Measurements from ENCODE around the gene LFNG.
"Not testable (repeated sequence)": the region's sequence is repeated elsewhere in the genome, so short reads cannot be mapped to it uniquely, and the experiment has no call there.

The LFNG gene

DNA sequence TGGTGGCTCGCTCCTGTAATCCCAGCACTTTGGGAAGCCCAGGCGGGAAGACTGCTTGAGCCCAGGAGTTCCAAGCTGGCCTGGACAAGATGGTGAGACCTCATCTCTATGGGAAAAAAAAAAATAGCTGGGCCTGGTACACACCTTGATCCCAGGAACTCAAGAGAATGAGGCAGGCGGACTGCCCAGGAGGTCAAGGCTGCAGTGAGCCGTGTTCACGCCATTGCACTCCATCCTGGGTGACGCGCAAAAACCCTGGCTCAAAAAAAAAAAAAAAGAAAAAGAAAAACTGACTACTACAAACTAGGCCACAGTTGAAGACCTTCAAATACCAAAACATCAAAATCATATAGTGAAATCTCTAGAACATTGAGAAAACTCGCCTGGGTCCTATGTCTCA is 31.8 kb downstream of the LFNG start:
- no peak for DNase-seq

DNA sequence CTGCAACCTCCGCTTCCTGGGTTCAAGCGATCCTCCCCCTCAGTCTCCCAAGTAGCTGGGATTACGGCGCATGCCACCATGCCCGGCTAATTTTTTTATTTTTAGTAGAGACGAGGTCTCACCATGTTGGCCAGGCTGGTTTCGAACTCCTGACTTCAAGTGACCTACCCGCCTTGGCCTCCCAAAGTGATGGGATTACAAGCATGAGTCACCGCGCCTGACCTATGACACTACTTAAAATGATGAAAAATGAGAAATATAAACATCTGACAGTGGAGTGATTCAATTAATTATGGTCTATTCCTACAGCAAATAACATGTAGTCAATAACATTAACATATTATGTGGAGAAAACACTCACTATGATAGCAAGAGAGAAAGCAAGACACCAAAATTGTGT is 33.5 kb downstream of the LFNG start:
- DNase-seq: no peak

DNA sequence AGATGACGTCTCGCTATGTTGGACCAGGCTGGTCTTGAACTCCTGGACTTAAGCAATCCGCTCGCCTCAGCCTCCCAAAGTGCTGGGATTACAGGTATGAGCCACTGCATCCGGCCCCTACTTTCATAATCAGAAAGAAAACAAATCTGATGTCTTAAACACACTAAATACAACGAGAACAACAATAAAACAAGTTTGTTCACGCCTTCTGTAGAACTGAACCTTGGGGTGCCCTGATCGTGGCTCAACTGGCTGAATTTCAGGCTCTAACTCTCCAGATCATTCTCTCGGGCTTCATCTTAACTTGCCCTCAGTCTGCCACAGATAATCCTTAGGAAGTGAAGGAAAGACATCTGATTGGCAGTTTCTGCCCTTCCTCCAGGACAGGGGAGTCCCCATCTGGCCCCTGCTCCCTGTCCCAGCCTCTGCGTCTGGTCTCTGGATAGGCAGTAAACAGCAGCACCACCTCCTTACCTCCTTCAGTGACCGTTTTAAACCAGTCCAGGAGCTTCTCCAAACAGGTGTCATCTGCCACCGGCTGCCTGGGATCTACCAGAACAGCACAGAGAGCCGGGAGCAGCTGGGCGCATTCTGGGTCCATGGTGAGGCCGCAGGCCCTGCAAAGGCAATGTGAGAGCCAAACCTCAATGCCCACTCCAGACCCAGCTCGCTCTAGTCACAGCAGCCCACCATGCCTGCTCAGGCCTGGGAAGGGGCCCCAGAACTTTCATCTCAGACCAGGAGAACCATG is 34.4 kb downstream of the LFNG start:
- DNase-seq: no peak

DNA sequence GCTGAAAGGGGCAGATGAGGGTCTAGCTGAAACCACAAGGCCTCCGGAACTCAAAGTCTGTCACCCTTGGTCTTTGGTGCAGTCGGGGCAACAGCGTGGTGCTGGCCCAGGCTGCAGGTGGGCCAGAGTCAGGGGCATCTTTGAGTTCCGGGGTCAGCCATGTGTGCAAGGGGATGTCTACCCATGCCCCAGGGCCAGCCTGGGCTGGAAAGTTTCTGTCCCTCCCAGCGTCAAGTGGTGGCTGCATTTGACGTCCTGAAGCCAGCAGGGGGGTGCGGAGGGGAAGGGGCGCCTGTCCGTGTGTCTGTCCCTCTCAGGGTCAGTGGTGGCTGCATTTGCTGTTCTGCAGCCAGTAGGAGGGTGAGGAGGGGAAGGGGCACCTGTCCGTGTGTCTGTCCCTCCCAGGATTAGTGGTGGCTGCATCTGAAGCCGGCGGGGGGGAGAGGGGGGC is 35.1 kb downstream of the LFNG start:
- DNase-seq: no peak

DNA sequence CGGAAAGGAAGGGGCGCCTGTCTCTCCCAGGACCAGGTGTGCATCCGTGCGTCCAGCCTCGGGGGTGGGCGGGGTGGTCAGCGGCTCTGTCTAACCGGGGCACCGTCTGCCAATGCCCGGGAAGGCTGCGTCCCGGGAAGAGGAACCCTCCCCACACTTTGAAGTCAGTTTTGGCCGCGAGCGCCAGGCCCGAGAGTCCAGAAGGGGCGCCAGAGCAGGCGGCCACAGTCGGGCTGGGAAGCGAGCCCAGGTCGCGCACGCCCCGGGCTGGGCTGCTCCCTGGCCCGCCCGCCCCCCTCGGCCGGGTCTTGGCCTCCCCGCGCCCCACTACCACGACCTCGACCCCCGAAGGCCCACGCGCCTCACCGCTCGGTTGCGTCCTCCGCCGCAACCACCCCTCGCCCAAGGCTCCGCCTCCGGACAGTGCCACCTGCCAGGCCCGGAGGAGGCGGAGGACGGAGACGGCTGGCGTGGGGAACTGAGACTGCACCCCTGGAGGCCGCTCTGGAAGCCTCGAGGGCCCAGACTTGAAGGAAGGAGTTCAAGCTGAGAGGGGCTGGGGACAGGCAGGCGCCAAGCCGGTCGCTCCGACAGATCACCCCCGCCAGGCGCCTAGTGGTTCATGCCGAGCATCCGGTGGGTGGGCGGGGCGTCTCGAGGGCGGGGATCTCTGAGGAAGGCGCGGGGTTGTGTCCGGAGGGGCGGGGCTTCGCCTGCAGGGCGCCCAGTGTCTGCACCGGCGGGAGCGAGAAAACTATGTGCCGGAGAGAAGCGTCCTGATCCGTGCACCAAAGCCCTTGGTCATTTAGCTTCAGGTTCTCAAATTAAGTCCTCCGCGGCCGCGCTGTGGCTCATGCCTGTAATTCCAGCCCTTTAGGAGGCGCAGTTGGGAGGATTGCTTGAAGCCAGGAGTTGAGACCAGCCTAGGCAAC is 35.8 kb downstream of the LFNG start, which contains the start of gene BRAT1:
TSS of gene BRAT1 (minus strand) at position 404 of the 932 bp plus-strand sequence. CDS start 1,093 bp downstream, outside the sequence.
- DNase-seq: peak; percentile 78

DNA sequence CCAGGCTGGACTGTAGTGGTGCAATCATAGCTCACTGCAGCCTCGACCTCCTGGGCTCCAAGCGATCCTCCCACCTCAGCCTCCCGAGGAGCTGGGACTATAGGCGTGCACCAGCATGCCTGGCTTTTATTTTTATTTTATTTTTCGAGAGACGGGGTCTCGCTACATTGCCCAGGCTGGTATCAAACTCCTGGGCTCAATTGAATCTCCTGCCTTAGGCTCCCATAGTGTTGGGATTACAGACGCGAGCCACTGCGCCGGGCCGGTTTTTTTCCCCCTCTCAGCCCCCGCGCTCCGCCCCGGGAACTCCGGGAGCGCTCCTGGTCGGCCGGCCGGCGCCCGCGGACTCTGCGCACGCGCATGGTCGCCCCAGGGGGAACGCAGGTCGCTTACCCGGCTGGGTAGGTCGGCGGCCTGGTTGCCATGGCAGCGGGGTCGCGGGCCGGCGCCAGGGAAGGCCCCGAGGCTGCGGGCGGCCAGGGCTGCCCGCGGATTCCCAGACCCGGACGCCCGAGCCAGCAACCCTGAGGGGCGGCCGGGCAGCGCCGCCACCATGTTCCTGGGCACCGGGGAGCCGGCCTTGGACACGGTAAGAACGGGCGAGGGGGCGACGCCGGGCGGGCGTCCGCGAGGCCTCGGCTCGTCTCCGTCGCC is 39.2 kb downstream of the LFNG start, which contains the start of gene IQCE:
TSS of gene IQCE (plus strand) at position 351 of the 654 bp plus-strand sequence. CDS start at position 554, 203 bp downstream.
- DNase-seq: peak; percentile 42

DNA sequence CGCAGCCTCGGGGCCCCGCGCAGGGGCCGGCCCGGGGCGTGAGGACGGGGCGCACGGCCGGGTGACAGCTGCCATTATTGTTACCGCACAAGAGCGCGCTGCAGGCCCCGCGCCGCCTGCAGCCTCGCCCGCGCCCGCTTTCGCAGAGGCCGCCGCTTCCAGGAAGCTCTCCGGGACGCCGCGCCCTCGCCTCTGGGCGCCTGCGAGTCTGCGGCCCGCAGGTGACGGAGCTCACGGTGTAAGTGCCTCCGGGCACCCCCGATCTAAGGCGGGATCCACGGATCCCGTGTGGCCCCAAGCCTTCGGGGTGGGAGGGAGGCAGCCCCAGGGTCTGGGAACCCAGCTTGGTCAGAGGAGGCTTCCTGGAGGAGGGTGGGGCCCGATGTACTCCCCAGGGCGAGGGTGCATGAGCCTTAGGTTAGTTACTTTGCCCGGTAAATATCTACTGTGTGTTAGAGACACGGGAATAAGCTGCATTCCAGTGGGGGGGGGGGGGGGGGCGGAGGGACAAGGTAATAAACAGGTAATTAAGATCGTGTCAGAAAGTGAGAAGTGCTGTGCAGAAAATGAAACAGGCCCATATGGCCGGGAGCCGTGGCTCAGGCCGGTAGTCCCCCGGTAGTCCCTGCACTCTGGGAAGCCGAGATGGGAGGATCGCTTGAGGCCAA is 39.8 kb downstream of the LFNG start:
- no peak for DNase-seq

DNA sequence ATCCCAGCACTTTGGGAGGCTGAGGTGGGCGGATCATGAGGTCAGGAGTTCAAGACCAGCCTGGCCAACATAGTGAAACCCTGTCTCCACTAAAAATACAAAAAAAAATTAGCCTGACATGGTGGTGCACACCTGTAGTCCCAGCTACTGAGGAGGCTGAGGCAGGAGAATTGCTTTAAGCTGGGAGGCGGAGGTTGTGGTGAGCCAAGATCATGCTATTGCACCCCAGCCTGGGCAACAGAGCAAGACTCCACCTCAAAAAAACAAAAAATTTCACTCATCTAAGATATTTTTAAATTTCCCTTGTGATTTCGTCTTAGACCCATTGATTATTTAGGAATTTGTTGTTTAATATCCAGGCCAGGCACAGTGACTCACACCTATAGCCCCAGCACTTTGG is 44.4 kb downstream of the LFNG start:
- not testable (repeated sequence) for DNase-seq

DNA sequence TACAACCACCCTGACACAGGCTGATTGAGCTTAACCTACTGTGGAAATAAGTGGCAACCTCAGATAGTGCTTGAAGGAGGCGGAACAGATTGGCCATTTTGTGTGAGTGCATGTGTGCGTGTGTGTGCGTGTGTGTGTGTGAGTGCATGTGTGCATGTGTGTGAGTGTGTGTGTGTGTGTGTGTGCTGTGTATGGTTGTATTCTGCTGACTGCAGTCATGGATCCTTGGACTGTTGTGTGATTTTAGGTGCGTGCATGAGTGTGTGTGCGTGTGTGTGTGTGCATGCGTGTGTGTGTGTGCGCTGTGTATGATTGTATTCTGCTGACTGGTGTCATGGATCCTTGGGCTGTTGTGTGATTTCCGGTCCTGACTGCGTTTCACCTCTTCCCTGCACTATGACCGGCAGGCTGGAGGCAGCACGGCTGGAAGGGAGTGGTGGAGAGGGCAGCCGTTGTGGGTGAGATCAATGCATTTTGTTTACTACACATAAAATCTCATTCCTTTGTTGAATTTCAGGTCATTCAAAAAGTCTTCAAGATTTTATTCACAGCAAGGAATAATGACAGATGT is 45.5 kb downstream of the LFNG start:
- DNase-seq: no peak

DNA sequence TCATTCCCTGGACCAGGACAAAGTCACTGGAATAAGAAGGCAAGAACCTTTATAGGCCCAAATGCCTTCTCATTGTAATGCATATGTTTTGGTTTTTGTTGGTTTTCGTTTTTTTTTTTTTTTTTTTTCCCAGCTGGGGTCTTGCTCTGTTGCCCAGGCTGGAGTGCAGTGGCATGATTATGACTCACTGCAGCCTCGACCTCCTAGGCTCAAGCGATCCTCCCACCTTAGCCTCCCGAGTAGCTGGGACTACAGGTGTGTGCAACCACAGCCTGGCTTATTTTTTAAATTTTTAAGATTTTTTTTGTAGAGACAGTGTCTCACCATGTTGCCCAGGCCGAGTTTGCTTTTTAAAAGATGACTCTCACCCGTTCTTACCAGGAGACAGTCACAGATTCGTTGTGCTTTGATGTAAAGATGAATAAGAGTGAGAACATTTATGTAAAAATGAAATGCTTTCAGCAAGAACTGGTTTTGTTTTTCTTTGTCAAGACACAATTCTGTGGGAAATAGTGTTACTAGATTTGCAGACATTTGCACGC is 46.8 kb downstream of the LFNG start:
- DNase-seq: no peak

DNA sequence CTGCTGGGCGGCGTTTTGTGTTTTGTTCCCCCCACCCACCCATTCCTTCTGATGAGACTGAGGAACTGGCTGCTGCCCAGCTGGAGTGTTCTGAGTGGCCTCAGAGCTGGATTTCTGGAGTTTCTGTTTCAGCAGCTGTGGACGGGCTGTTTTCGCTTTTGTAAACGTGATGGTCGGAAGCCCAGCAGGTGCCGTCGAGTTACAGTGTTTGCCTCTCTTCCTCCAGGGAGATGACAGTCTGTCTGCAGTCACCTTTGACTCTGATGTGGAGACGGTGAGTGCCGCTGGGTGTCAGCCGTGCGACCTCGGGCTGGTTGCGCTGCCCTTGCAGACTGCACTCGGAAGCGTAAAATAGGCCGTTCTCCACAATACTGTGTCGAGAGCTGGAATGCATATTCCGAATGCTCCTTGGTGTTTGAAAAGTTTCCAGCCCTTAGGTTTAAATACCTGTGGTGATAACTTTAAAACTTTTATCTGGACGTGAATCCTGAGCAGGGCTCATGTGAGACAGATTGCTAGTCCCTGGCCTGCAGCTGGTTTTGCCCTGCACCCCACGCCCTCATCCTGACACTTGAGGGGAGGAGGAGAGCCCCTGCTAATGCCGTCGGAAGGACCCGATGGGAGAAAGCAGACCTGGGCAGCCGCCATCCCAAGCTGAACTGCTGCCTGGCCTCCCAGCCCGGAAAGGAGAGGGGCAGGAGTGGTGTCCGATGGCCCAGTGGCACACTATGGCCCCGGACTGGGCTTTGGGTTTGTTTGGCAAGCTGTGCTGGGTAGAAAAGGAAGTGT is 47.5 kb downstream of the LFNG start:
- no peak for DNase-seq

DNA sequence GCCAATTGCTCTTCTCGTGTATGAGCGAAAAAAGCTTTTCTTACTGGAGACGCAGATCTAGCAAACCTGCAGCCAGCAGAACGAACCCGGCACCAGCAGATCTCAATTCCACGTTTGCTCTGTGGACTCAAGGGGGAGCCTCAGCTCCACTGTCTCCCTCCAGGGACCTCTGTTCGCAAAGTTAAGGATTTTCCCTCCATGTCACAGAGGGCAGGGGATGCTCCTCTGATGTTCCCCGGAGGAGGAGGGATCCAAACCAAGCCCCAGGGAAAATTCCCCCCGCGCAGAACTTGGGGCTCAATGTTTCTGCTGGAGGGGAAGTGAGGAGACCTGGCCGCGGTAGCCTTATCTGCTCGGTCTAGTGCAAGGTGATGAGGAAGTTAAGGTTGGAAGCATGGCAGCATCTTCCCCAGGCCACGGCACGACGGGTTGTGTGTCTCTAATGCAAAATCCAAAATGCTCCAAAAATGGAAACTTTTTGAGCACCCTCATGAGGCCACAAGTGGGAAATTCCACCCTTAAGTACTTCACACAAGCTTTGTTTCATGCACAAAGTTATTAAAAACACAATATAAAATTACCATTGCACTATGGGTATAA is 48.2 kb downstream of the LFNG start:
- peak; percentile 53 for DNase-seq

DNA sequence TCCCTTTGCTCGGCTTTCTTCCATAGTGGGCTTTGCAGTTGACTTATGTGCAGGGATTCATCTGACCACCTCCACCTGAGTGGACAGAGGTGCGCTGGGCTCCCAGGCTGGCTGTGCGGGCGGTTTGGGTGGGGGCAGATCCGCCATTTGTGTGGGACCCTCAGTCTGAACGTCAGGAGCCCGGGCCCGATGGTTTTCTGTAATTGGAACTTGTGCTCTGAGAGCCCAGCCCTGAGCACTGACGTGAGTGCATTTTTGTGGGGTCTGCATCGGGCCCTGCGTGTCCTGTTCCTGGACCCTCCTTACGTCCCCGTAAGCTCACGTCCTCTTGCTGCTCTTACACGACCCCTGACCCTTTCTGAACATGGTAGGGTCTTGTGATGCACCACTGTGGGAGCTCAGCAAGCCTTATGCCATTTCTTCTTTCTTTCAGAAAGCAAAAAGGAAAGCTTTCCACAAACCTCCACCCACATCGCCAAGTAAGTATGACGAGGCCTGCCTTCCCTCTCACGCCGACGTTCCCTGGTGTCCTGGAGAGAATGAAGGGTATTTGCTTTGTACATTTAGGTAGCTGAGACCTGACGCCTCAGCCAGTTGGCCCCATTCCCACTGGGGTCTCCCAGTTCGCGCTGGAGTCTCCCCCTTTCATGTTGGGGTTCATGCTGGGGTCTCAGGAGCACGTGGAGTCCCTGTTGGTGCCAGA is 49.1 kb downstream of the LFNG start:
- DNase-seq: no peak

DNA sequence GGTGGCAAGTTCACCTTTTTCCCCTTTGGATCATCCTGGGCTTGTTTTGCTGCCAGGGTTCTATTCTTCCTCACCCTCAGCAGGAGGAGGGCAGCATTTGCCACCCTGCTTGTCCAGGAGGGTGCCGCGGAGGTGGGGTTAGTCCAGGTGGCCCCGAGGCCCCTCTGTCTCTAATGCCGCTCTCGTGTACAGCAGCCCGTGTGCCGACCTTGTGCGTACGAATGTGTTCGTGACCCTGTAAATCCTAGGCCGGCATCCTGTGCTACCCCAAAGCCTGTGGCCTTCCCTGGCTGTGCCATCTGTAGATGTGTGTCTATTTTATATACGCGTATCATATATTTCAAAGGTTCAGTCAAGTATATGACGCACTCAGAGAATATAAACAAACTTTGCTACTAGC is 49.8 kb downstream of the LFNG start:
- DNase-seq: no peak

DNA sequence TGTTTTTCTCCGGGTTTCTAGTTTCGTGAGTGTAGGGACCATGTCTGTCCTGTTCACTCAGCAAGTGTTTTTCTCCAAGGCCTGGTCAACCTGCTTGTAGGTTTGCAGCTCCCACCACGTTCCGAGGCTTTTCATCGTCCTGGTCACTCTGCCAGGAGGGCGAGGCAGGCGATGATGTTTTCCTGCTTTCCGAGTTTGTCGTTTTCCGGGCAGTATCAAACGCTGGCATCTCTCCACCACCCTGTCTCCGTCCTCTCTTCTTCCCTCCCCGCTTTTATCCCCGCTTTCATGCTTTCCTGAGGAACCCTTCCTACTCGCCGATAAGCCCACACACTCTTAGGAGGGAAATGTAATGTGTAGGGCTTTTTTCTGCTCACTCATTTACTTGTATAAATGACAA is 50.4 kb downstream of the LFNG start:
- DNase-seq: no peak

DNA sequence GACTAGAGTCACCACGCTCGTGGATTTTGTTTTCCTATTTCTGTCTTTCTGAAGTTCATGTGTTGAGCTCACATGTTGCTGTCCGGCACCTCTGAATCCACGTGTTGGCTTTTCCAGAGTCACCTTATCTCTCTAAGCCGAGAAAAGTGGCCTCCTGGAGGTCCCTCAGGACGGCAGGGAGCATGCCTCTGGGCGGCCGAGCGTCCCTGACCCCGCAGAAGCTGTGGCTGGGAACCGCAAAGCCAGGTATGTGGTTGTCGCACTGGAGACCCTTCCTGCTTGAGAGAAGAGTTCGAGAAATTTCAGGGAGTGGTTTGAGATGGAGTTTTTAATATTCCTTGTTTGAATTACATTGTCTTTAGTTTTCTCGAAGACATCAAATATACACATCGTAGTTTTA is 51.8 kb downstream of the LFNG start:
- no peak for DNase-seq

DNA sequence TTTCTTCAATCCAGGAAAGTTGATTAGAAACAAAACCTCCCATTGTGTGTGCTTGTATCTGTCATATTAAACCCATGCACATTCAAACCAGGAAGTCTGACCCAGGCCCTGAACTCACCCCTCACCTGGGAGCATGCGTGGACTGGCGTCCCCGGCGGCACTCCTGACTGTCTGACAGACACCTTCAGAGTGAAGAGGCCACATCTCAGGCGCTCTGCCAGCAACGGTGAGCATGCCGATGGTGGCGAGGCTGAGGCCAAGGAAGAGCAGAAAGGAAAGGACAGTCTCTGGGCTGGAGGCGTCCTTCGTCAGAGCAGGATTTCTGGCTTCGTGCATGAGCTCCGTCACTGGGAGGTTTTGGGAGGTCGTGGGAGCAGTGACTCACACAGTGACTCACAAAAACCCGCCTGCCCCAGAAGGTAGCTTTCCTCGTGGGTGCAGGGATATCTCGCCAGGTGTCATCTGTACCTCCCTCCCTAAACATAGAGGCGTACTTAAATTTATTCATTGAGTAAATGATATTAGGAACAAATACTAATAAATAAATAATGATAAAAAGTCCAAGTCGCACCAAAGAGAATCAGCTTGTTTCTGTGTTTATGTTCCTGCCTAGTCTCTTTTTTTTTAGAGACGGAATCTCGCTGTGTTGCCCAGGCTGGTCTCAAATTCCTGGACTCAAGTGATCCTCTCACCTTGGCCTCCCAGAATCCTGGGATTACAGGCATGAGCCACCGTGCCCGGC is 52.7 kb downstream of the LFNG start:
- no peak for DNase-seq

DNA sequence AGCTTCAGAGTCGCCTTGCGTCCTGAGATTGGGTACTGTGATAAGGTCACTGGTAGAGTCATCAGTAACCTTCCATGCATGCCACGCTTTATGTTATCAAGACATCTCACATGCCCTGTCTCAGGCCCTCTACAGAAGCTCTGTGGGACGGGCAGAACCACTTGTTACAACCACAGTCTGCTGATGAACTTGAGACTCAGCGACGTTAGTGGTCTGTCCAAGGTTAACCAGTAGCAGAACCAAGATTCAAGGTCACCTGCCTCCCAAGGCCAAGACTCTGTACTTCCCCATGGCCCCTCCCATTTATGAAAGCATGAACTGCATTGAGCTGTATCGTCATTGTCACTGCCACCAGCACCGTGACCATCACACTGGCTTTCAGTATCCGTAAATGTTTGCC is 54.2 kb downstream of the LFNG start:
- DNase-seq: no peak

DNA sequence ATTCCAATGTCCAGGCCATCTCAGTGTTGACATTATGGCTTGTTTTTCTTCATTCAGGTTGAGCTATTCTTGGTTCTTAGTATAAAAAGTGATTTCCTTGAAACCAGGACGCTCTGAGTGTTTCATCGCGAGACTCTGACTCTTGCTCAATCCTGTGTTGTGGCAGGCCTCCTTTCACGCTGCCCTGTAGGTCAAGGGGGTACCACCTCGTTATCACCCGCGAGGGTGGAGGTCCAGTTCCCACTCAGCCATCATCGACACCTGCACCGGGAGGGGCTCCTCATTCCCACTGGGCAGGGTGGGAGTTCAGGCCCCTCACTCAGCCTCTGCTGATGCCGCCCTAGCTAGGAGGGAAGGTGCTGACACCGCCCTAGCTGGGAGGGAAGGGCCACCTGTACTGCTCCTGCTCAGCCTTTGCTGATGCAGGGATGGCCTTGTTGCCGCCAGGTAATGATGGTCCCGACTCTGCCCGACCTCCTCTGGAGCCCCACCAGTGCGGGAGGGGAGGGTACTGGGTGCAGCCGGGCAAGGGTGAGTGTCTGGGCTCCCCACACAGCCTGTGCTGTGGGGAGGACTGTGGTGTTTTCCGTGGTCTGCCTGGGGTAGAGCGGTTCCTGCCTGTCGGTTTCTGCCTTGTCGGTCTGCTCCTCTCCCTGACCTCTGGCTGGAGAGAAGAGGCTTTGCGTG is 55.6 kb downstream of the LFNG start:
- no peak for DNase-seq

Data from NCI-H1694 (cell line).